Breast epithelium (tissue), 4 donors: ENCODE data around the gene CCNB2. TPM values are rescaled to one million over a fixed set of nuclear protein-coding genes. Genes with fewer than 3 reads are reported as not detected.
"Not testable (repeated sequence)": the region's sequence is repeated elsewhere in the genome, so short reads cannot be mapped to it uniquely, and the experiment has no call there.

Experiments used
- DNase-seq, 2 donors: peaks; one replicate each; pipeline ENCODE4 v3.0.0-alpha.2; 2019; ENCODE audit warnings: low spot score in 2 of 2
- H3K27ac ChIP-seq, 2 donors: fragments of 200-600 bp; sonication (generic) in 1 of 2; one replicate each; pipeline ENCODE4 v1.5.1; 2016 to 2019; ENCODE audit warnings: mild to moderate bottlenecking in 1 of 2
- H3K27me3 ChIP-seq, 2 donors: fragments of 200-600 bp; sonication (generic) in 1 of 2; one replicate each; pipeline versions ENCODE4 v1.5.1 to v1.6.0; 2017 to 2019; ENCODE audit warnings: control low read depth in 1 of 2, mild to moderate bottlenecking in 1 of 2
- H3K36me3 ChIP-seq: fragments of 200-600 bp; one replicate; pipeline ENCODE4 v1.5.1; 2019
- H3K4me1 ChIP-seq, 2 donors: fragments of 200-600 bp; sonication (generic); one replicate each; pipeline ENCODE4 v1.5.1; 2016 to 2019; ENCODE audit warnings: control low read depth in 1 of 2
- H3K4me3 ChIP-seq, 3 donors: fragments of 200-600 bp; sonication (generic); 1 replicate in 2 of 3; 2 replicates in 1 of 3; pipeline ENCODE4 v1.5.1; 2016 to 2019; ENCODE audit warnings: mild to moderate bottlenecking in 3 of 3, moderate library complexity in 2 of 3
- H3K9me3 ChIP-seq, 2 donors: fragments of 200-600 bp; sonication (generic) in 1 of 2; one replicate each; pipeline ENCODE4 v1.5.1; 2016 to 2019; ENCODE audit warnings: control low read depth in 1 of 2
- POLR2A ChIP-seq: fragments of 450-650 bp; IDR thresholded peaks from one replicate; pipeline ENCODE4 v1.6.1; 2016; ENCODE audit warnings: antibody characterized with exemption, mild to moderate bottlenecking, moderate library complexity
- POLR2AphosphoS5 ChIP-seq, 3 donors: sonication (generic); formaldehyde crosslinking; IDR thresholded peaks; one replicate each; pipeline ENCODE4 v1.6.1; 2017; ENCODE audit warnings: antibody characterized with exemption in 3 of 3
- intact Hi-C: fragments of 100-400 bp; cut with DNase I; formaldehyde crosslinking; loops from one replicate; pipeline ENCODE4 v1.15.1; 2023; ENCODE audit warnings: low total_unique reads
- total RNA-seq, 3 donors: library from RNA; depleted of rRNA; stranded (reverse); fragments of >200 nt; gene quantifications; one replicate each; pipeline ENCODE4 v1.1.0, GENCODE V29; 2016
- TF ChIP-seq, protein P1 (sequence below), 3 donors: fragments of 450-650 bp; IDR thresholded peaks; one replicate each; pipeline ENCODE4 v1.5.1; 2016 to 2017; ENCODE audit warnings: antibody characterized with exemption in 3 of 3, mild to moderate bottlenecking in 3 of 3, moderate library complexity in 3 of 3

CCNB2 gene
- total RNA-seq, 3 donors from 2014 or later: 0.29 to 3.5 (median 0.98) TPM

DNA sequence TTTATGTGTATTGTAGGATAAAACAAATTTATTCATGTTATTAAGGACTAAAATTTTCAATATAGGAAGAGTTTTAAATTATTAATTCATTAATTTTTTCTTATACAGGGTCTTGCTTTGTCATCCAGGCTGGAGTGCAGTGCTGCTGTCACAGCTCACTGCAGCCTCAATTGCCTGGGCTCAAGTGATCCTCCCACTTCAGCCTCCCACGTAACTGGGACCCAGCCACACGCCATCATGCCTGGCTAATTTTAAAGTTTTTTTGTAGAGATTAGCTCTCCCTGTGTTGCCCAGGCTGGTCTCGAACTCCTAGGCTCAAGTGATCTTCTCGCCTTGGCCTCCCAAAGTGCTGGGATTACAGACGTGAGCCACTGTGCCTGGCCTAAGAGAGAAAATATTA lies 14.7 kb downstream of the CCNB2 start:
- Histone ChIP-seq H3K4me1 (no peaks in the 10 kb centered on the region), H3K9me3 (no peaks in the 10 kb centered on the region), H3K36me3 (no peaks in the 10 kb centered on the region), H3K27me3 (no peaks in the 10 kb centered on the region), H3K4me3 (no peak overlapping the region), H3K27ac (no peak overlapping the region)
- intact Hi-C loops: no loop called here
- no peak for TF ChIP-seq POLR2A
- TF ChIP-seq, protein P1, sequence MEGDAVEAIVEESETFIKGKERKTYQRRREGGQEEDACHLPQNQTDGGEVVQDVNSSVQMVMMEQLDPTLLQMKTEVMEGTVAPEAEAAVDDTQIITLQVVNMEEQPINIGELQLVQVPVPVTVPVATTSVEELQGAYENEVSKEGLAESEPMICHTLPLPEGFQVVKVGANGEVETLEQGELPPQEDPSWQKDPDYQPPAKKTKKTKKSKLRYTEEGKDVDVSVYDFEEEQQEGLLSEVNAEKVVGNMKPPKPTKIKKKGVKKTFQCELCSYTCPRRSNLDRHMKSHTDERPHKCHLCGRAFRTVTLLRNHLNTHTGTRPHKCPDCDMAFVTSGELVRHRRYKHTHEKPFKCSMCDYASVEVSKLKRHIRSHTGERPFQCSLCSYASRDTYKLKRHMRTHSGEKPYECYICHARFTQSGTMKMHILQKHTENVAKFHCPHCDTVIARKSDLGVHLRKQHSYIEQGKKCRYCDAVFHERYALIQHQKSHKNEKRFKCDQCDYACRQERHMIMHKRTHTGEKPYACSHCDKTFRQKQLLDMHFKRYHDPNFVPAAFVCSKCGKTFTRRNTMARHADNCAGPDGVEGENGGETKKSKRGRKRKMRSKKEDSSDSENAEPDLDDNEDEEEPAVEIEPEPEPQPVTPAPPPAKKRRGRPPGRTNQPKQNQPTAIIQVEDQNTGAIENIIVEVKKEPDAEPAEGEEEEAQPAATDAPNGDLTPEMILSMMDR (IDR thresholded peaks at IDR 0.05): no peak
- DNase-seq: no peak

DNA sequence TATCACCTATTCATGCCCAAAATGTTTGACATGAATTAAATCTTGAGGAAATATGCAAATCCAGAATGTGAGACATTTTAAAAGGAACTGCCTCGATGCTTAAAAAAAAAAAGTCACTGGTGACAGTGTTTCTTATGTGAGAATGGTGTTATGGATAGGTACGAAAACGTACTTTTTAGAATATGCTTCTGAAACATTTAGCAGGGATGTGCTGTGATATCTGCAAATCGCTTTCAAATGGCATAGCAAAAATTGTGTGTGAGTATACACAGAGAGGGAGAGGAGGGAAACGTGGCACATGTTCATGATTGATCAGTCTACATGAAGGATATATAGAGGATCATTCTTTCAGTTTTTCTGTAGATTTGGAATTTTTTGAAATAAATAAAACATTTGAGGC lies 16.0 kb downstream of the CCNB2 start:
- Histone ChIP-seq H3K4me1 (no peaks in the 10 kb centered on the region), H3K4me3 (no peak overlapping the region), H3K27ac (no peak overlapping the region), H3K27me3 (no peaks in the 10 kb centered on the region), H3K9me3 (no peaks in the 10 kb centered on the region), H3K36me3 (no peaks in the 10 kb centered on the region)
- no peak for TF ChIP-seq POLR2AphosphoS5 (IDR thresholded peaks at IDR 0.05)
- TF ChIP-seq, protein P1 (IDR thresholded peaks at IDR 0.05): no peak
- TF ChIP-seq POLR2A: no peak
- intact Hi-C loops: no loop called here
- no peak for DNase-seq

DNA sequence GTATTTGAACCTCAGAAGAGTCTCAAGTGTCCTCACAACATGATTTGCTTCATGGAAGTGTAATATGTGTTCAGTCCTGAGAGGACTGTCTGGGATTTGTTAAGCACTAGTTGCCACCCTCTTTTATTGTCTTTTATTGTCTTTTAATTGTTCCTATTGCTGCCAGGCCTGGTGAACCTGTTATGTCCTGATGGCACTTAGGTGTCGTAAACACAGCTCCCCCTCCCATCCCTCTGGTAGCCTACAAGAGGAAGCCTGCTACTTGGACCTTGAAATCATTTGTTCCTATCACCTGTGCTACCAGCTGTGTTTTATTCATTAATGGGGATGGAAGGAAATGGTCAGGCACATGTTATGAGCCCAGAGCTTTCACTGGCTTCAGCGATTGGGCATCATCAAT lies 19.3 kb downstream of the CCNB2 start:
- Histone ChIP-seq H3K27me3 (no peaks in the 10 kb centered on the region), H3K36me3 (no peaks in the 10 kb centered on the region), H3K9me3 (peaks cover 0 to 11% of the 10 kb centered on the region in 2 donors), H3K27ac (no peak overlapping the region), H3K4me1 (no peaks in the 10 kb centered on the region), H3K4me3 (no peak overlapping the region)
- no peak for TF ChIP-seq POLR2A
- TF ChIP-seq, protein P1 (IDR thresholded peaks at IDR 0.05): no peak
- TF ChIP-seq POLR2AphosphoS5 (IDR thresholded peaks at IDR 0.05): no peak
- DNase-seq: no peak
- intact Hi-C loops: no loop called here

DNA sequence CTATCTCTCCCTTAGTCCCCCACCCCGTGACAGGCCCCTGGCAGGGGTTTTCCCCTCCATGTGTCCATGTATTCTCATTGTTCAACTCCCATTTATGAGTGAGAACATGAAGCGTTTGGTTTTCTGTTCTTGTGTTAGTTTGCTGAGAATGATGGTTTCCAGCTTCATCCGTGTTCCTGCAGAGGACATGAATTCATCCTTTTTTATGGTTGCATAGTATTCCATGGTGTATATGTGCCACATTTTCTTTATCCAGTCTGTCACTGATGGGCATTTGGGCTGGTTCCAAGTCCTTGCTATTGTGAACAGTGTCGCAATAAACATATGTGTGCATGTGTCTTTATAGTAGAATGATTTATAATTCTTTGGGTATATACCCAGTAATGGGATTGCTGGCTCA lies 20.7 kb downstream of the CCNB2 start:
- peaks cover 0 to 11% of the 10 kb centered on the region in 2 donors for H3K9me3 ChIP-seq
- H3K4me1 ChIP-seq, H3K27me3 ChIP-seq, DNase-seq, intact Hi-C loops, H3K4me3 ChIP-seq, H3K27ac ChIP-seq, H3K36me3 ChIP-seq: not testable (repeated sequence)

DNA sequence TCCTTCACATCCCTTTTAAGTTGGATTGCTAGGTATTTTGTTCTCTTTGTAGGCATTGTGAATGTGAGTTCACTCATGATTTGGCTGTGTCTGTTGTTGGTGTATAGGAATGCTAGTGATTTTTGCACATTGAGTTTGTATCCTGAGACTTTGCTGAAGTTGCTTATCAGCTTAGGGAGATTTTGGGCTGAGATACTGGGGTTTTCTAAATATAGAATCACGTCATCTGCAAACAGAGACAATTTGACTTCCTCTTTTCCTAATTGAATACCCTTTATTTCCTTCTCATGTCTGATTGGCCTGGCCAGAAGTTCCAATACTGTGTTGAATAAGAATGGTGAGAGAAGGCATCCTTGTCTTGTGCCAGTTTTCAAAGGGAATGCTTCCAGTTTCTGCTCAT lies 22.3 kb downstream of the CCNB2 start:
- H3K4me1 ChIP-seq, H3K4me3 ChIP-seq, intact Hi-C loops, H3K27me3 ChIP-seq, DNase-seq, H3K36me3 ChIP-seq, H3K27ac ChIP-seq: not testable (repeated sequence)
- peaks cover 0 to 11% of the 10 kb centered on the region in 2 donors for H3K9me3 ChIP-seq

DNA sequence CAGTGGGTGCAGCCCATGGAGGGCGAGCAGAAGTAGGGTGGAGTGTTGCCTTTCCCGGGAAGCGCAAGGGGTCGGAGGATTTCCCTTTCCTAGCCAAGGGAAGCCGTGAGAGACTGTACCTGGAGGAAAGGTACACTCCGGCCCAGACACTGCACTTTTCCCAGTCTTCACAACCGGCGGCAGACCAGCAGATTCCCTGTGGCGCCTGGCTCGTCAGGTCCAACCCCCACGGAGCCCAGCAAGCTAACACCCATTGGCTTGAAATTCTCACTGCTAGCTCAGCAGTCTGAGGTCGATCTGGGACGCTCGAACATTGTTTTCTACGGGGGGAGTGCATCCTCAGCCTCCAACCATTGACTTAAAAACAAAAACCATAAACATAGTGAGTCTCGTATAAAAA lies 26.5 kb downstream of the CCNB2 start:
- Histone ChIP-seq H3K27me3 (no peaks in the 10 kb centered on the region), H3K27ac (no peak overlapping the region), H3K36me3 (no peaks in the 10 kb centered on the region), H3K4me3 (no peak overlapping the region), H3K4me1 (no peaks in the 10 kb centered on the region), H3K9me3 (peaks cover 0 to 10% of the 10 kb centered on the region in 2 donors)
- TF ChIP-seq, protein P1 (IDR thresholded peaks at IDR 0.05): no peak
- TF ChIP-seq POLR2A (no peak), POLR2AphosphoS5 (IDR thresholded peaks at IDR 0.05) (no peak)
- intact Hi-C loops: no loop called here
- DNase-seq: no peak
